ENCODE data around the gene MME.

Gene MME

DNA sequence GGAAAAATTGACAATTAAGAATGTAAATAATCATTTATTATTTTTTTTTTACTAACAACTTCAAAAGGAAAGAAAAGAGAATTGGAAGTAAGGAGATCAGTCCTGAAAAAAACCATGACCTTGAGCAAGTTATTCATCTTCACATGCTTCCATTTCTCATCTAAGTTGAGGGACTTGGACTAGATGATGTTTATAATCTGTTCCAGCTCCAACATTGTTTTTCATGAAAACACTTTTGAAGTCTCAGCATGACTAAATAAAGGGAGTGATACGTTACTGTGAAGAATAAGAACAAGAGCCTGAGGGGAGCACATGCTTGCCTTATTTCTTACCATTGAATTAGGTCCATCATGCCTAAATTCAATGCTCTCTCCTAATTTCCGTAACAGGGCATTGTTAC lies 117.7 kb downstream of the MME start:
- H3K27me3 Mint-ChIP-seq (ENCODE audit: low read depth, poor library complexity), result no peaks in the 10 kb centered on the region
- no peak for TF ChIP-seq CTCF (IDR thresholded peaks at IDR 0.05)
- no peak overlapping the region for H3K27ac Mint-ChIP-seq
- H3K4me1 Mint-ChIP-seq, result peaks cover 20% of the 10 kb centered on the region
- H3K9me3 Mint-ChIP-seq, result no peaks in the 10 kb centered on the region
- H3K36me3 Mint-ChIP-seq (ENCODE audit: low read depth), result no peaks in the 10 kb centered on the region
- no peak overlapping the region for H3K4me3 Mint-ChIP-seq
- no peak for DNase-seq

DNA sequence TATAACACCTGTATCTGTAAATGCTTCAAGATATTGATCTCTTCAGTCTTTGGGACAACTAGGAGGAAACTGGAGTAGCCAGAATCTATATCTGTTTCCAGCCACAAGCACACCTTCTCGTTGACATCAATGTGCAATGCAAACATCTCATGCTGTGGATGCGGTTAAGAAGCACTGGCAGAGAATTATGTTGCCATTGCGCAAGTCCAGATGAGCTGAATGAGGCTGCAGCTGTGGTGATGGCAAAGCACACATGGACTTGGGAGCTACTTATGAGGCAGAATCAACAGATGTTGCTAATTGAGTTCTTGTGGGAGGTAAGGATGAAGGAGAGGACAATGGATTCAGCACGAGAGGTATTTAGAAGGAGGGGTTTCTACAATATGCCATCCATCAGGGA lies 122.5 kb downstream of the MME start:
- no peak for DNase-seq
- H3K36me3 Mint-ChIP-seq (ENCODE audit: low read depth), result no peaks in the 10 kb centered on the region
- TF ChIP-seq CTCF (IDR thresholded peaks at IDR 0.05), result no peak
- H3K27me3 Mint-ChIP-seq (ENCODE audit: low read depth, poor library complexity), result no peaks in the 10 kb centered on the region
- no peak overlapping the region for H3K27ac Mint-ChIP-seq
- H3K4me1 Mint-ChIP-seq, result no peaks in the 10 kb centered on the region
- H3K4me3 Mint-ChIP-seq, result no peak overlapping the region
- no peaks in the 10 kb centered on the region for H3K9me3 Mint-ChIP-seq

- H3K4me1 Mint-ChIP-seq, result no peaks in the 10 kb centered on the region
- no peak for DNase-seq
- H3K27me3 Mint-ChIP-seq (ENCODE audit: low read depth, poor library complexity), result no peaks in the 10 kb centered on the region
- no peak for TF ChIP-seq CTCF (IDR thresholded peaks at IDR 0.05)
- H3K4me3 Mint-ChIP-seq, result no peak overlapping the region
- H3K36me3 Mint-ChIP-seq (ENCODE audit: low read depth), result no peaks in the 10 kb centered on the region
- H3K9me3 Mint-ChIP-seq, result no peaks in the 10 kb centered on the region
- H3K27ac Mint-ChIP-seq, result no peak overlapping the region
These were observed 124.7 kb downstream of the MME start for GRCh38 chr3:155204851-155205250.

- DNase-seq, result no peak
- Mint-ChIP-seq H3K9me3 (peaks cover 4% of the 10 kb centered on the region), H3K4me3 (no peak overlapping the region), H3K27ac (no peak overlapping the region), H3K36me3 (ENCODE audit: low read depth) (no peaks in the 10 kb centered on the region), H3K27me3 (ENCODE audit: low read depth, poor library complexity) (no peaks in the 10 kb centered on the region), H3K4me1 (no peaks in the 10 kb centered on the region)
- no peak for TF ChIP-seq CTCF (IDR thresholded peaks at IDR 0.05)
These were observed 128.2 kb downstream of the MME start for GRCh38 chr3:155208183-155208800.

- TF ChIP-seq CTCF (IDR thresholded peaks at IDR 0.05), result no peak
- no peaks in the 10 kb centered on the region for H3K4me1 Mint-ChIP-seq
- no peak overlapping the region for H3K27ac Mint-ChIP-seq
- DNase-seq, result no peak
- H3K27me3 Mint-ChIP-seq (ENCODE audit: low read depth, poor library complexity), result no peaks in the 10 kb centered on the region
- no peaks in the 10 kb centered on the region for H3K36me3 Mint-ChIP-seq (ENCODE audit: low read depth)
- H3K4me3 Mint-ChIP-seq, result no peak overlapping the region
- H3K9me3 Mint-ChIP-seq, result peaks cover 4% of the 10 kb centered on the region
These were observed 130.6 kb downstream of the MME start for GRCh38 chr3:155210736-155211135.

DNA sequence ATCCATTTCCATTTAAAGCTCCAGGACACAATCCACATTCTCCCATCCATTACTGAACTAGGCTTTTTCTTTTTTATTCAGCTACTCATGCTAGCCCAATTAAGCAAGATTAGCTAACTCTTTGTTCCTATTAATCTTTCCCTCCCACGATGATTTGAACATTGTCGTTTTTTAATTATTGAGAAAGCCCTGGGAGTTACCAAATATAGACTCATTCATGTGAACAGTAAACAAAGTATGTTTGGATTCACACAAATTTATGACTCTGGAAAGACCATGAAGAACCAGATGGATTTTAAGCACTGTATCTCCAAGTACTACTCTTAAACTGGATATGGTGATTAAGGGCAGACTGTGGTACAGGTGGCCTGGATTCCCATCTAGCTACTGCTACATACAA lies 131.1 kb downstream of the MME start:
- Mint-ChIP-seq H3K36me3 (ENCODE audit: low read depth) (no peaks in the 10 kb centered on the region), H3K9me3 (peaks cover 4% of the 10 kb centered on the region), H3K27ac (peak overlapping the region; percentile 34), H3K4me1 (no peaks in the 10 kb centered on the region), H3K27me3 (ENCODE audit: low read depth, poor library complexity) (no peaks in the 10 kb centered on the region), H3K4me3 (no peak overlapping the region)
- TF ChIP-seq CTCF (IDR thresholded peaks at IDR 0.05), result no peak
- DNase-seq, result no peak
